Measurements from ENCODE around the gene CD151. TPM values are rescaled to one million over a fixed set of nuclear protein-coding genes. Genes with fewer than 3 reads are reported as not detected.

Gene CD151
- total and polyA plus RNA-seq, 7 donors = 84.4 to 436 (median 248) TPM

GRCh38 chr11:859394-860131, 26.8 kb downstream of the CD151 start:
- intact Hi-C loops (cut with DNase I) = no loop called here

GRCh38 chr11:860234-861104, 27.7 kb downstream of the CD151 start:
- no peak for TF ChIP-seq POLR2A (IDR thresholded peaks at IDR 0.05)
- no peak for TF ChIP-seq POLR2AphosphoS5 (IDR thresholded peaks at IDR 0.05)
- TF ChIP-seq CTCF (IDR thresholded peaks at IDR 0.05) = no peak
- TF ChIP-seq EP300 (IDR thresholded peaks at IDR 0.05) = no peak
- intact Hi-C loops (cut with DNase I) = no loop called here
- H3K27me3 ChIP-seq = no peaks in the 10 kb centered on the region
- H3K4me1 ChIP-seq = peaks cover 0 to 28% (median 20%) of the 10 kb centered on the region in 4 donors
- H3K9me3 ChIP-seq = no peaks in the 10 kb centered on the region
- DNase-seq = no peak
- peaks cover 0 to 31% (median 6%) of the 10 kb centered on the region in 4 donors for H3K36me3 ChIP-seq
- 60 to 80% methylated on average over 21 of the region's 21 CpGs for whole genome bisulfite sequencing, 2 donors
- H3K27ac ChIP-seq = peak overlapping the region; percentile 65 to 79 (median 70)
- peak overlapping the region in 1 of 4 donors; percentile 28 for H3K4me3 ChIP-seq

More at GRCh38 chr11:859394-860131, 26.8 kb downstream of the CD151 start:
- peak overlapping the region in 3 of 4 donors; percentile 20 to 28 (median 22) for H3K4me3 ChIP-seq
- H3K27me3 ChIP-seq = no peaks in the 10 kb centered on the region
- DNase-seq = peak; percentile 93
- no peak for TF ChIP-seq EP300 (IDR thresholded peaks at IDR 0.05)
- TF ChIP-seq POLR2A (IDR thresholded peaks at IDR 0.05) = no peak
- TF ChIP-seq CTCF (IDR thresholded peaks at IDR 0.05) = no peak
- TF ChIP-seq POLR2AphosphoS5 (IDR thresholded peaks at IDR 0.05) = peak in 3 of 4 donors; percentile 20 to 35 (median 26)
- H3K36me3 ChIP-seq = peaks cover 0 to 24% (median 3%) of the 10 kb centered on the region in 4 donors
- no peaks in the 10 kb centered on the region for H3K9me3 ChIP-seq
- H3K27ac ChIP-seq = peak overlapping the region; percentile 65 to 79 (median 70)
- WGBS, 2 donors = 39 to 65% methylated on average over 31 of the region's 31 CpGs
- peaks cover 0 to 28% (median 20%) of the 10 kb centered on the region in 4 donors for H3K4me1 ChIP-seq

- H3K4me3 ChIP-seq = no peak overlapping the region
- H3K9me3 ChIP-seq = no peaks in the 10 kb centered on the region
- H3K36me3 ChIP-seq = peaks cover 0 to 33% (median 9%) of the 10 kb centered on the region in 4 donors
- H3K27ac ChIP-seq = no peak overlapping the region
- H3K4me1 ChIP-seq = peaks cover 0 to 28% (median 20%) of the 10 kb centered on the region in 4 donors
- intact Hi-C loops (cut with DNase I) = no loop called here
- no peak for TF ChIP-seq CTCF (IDR thresholded peaks at IDR 0.05)
- TF ChIP-seq POLR2A (IDR thresholded peaks at IDR 0.05) = no peak
- TF ChIP-seq POLR2AphosphoS5 (IDR thresholded peaks at IDR 0.05) = no peak
- no peak for TF ChIP-seq EP300 (IDR thresholded peaks at IDR 0.05)
- DNase-seq = no peak
- no peaks in the 10 kb centered on the region for H3K27me3 ChIP-seq
- 37 to 79% methylated on average over 14 of the region's 14 CpGs for WGBS, 2 donors
These were observed 28.3 kb downstream of the CD151 start for GRCh38 chr11:861105-861479.

- TF ChIP-seq EP300 (IDR thresholded peaks at IDR 0.05) (no peak), CTCF (IDR thresholded peaks at IDR 0.05) (no peak), POLR2A (IDR thresholded peaks at IDR 0.05) (no peak), POLR2AphosphoS5 (IDR thresholded peaks at IDR 0.05) (no peak)
- no peaks in the 10 kb centered on the region for H3K9me3 ChIP-seq
- 19 to 60% methylated on average over 20 of the region's 20 CpGs for WGBS, 2 donors
- no peaks in the 10 kb centered on the region for H3K27me3 ChIP-seq
- H3K4me1 ChIP-seq = peaks cover 0 to 28% (median 20%) of the 10 kb centered on the region in 4 donors
- DNase-seq = no peak
- no peak overlapping the region for H3K27ac ChIP-seq
- intact Hi-C loops (cut with DNase I) = no loop called here
- H3K36me3 ChIP-seq = peaks cover 0 to 43% (median 12%) of the 10 kb centered on the region in 4 donors
- H3K4me3 ChIP-seq = no peak overlapping the region
These were observed 29.4 kb downstream of the CD151 start for GRCh38 chr11:862081-862661.

All from sigmoid colon (tissue), 7 donors.